Fibroblast of lung (primary cell): Measurements from ENCODE around the gene TNFAIP8L3. TPM values are rescaled to one million over a fixed set of nuclear protein-coding genes. Genes with fewer than 3 reads are reported as not detected.

Experiments used
- DNase-seq, 2 donors: peaks; one replicate each; pipeline versions ENCODE4 v3.0.0 to v3.0.0-alpha.2; 2010; ENCODE audit warnings: low read depth in 2 of 2
- H2AFZ ChIP-seq: 2 replicates; pipeline ENCODE4 v1.5.1; 2012; ENCODE audit warnings: low read length, control low read depth, inconsistent platforms
- H3K27ac ChIP-seq: 2 replicates; pipeline ENCODE4 v1.5.1; 2011; ENCODE audit warnings: low read length, control low read depth; ENCODE audit not compliant: insufficient read depth
- H3K27me3 ChIP-seq: 2 replicates; pipeline ENCODE4 v1.5.1; 2011; ENCODE audit warnings: mild to moderate bottlenecking, low read length; ENCODE audit not compliant: control insufficient read depth, insufficient read depth
- H3K36me3 ChIP-seq: 2 replicates; pipeline ENCODE4 v1.5.1; 2011; ENCODE audit warnings: low read length; ENCODE audit not compliant: control insufficient read depth, insufficient read depth
- H3K4me1 ChIP-seq: 2 replicates; pipeline ENCODE4 v1.5.1; 2011; ENCODE audit warnings: low read length; ENCODE audit not compliant: control insufficient read depth, insufficient read depth; ENCODE audit errors: extremely low read depth
- H3K4me2 ChIP-seq: 2 replicates; pipeline ENCODE4 v1.5.1; 2011; ENCODE audit warnings: low read length, control low read depth; ENCODE audit not compliant: insufficient read depth; ENCODE audit errors: extremely low read depth
- H3K4me3 ChIP-seq, 4 experiments: fragments of 200-600 bp in 1 of 4; sonication (generic) in 1 of 4; replicated peaks in 1 of 4; 2 replicates each; pipeline ENCODE4 v1.5.1; 2011 to 2016; ENCODE audit warnings: low read length in 4 of 4, low read depth in 3 of 4, mild to moderate bottlenecking in 3 of 4, control low read depth in 2 of 4, inconsistent platforms in 1 of 4, mixed read lengths in 1 of 4; ENCODE audit not compliant: insufficient read depth in 1 of 4; ENCODE audit errors: control extremely low read depth in 1 of 4
- H3K79me2 ChIP-seq: 2 replicates; pipeline ENCODE4 v1.5.1; 2012; ENCODE audit warnings: mild to moderate bottlenecking, low read length, inconsistent platforms; ENCODE audit not compliant: control insufficient read depth, insufficient read depth
- H3K9ac ChIP-seq: 2 replicates; pipeline ENCODE4 v1.5.1; 2011; ENCODE audit warnings: mild to moderate bottlenecking, low read length, control low read depth; ENCODE audit not compliant: insufficient read depth
- H3K9me3 ChIP-seq: 2 replicates; pipeline ENCODE4 v1.5.1; 2012; ENCODE audit warnings: low read depth, low read length; ENCODE audit not compliant: control insufficient read depth, insufficient read depth
- H4K20me1 ChIP-seq: 2 replicates; pipeline ENCODE4 v1.5.1; 2011; ENCODE audit warnings: low read length; ENCODE audit not compliant: control insufficient read depth, insufficient read depth; ENCODE audit errors: extremely low read depth
- CTCF ChIP-seq, 2 donors: IDR thresholded peaks in 1 of 2; conservative IDR thresholded peaks in 1 of 2; 1 replicate in 1 of 2; 2 replicates in 1 of 2; pipeline ENCODE4 v1.5.1; 2011 to 2012; ENCODE audit warnings: low read length in 2 of 2, control low read depth in 1 of 2, inconsistent platforms in 1 of 2, low read depth in 1 of 2, mild to moderate bottlenecking in 1 of 2
- EZH2 ChIP-seq: IDR thresholded peaks from 2 replicates; pipeline ENCODE4 v1.5.1; 2012; ENCODE audit warnings: low read length, control low read depth, mild to moderate bottlenecking; ENCODE audit errors: missing control alignments
- polyA plus RNA-seq, 2 donors: library from polyadenylated mRNA; depleted of rRNA in 1 of 2; stranded (reverse) in 1 of 2; unstranded in 1 of 2; fragments of >200 nt; gene quantifications; 2 replicates each; pipeline ENCODE4 v1.2.1, GENCODE V29; 2011 to 2012; ENCODE audit warnings: missing spikeins in 1 of 2
- total RNA-seq: library from RNA; depleted of rRNA; stranded (reverse); fragments of >200 nt; gene quantifications from 2 replicates; pipeline ENCODE4 v1.2.1, GENCODE V29; 2014

TNFAIP8L3 gene
- total and polyA plus RNA-seq, 2 donors (not counting 1 experiment from before 2014, with no cell fraction given) = 0.57 to 10.7 TPM

- Histone ChIP-seq H4K20me1 (no peaks in the 10 kb centered on the region), H3K4me3 (no peak overlapping the region), H3K4me1 (peaks cover 2% of the 10 kb centered on the region), H3K36me3 (no peaks in the 10 kb centered on the region), H3K27ac (no peak overlapping the region), H3K27me3 (no peaks in the 10 kb centered on the region), H3K9ac (no peak overlapping the region), H3K9me3 (no peaks in the 10 kb centered on the region), H3K79me2 (no peaks in the 10 kb centered on the region), H3K4me2 (no peak overlapping the region), H2AFZ (no peak overlapping the region)
- TF ChIP-seq EZH2 (no peak), CTCF (conservative IDR thresholded peaks at IDR 0.05 in 1 of 2, IDR thresholded peaks at IDR 0.05 in 1 of 2; ENCODE audit: low read depth in 1 of 2, low read length in 2 of 2) (no peak)
- no peak for DNase-seq
These were observed 28.9 kb downstream of the TNFAIP8L3 start for GRCh38 chr15:51065781-51066180.

DNA sequence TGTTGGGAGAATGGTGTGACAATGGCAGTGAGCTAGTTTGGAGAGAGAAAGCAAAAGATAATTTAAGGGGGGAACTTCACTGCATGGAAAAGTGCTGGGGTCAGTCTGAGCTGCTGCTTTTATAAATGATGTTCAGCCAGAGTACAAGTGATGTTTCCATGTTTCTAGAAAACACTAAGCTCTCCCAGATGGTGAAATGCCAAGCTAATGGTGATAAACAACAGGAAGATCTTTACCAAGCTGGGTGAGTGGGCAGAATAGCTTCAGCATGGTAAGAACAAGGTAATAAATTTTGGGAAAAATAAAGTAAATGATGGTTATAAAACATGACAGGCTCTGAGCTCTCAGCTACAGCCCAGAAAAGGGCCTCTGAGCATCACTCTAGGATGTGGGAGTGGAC lies 29.4 kb downstream of the TNFAIP8L3 start:
- H3K4me1 ChIP-seq = peaks cover 2% of the 10 kb centered on the region
- TF ChIP-seq CTCF (conservative IDR thresholded peaks at IDR 0.05 in 1 of 2, IDR thresholded peaks at IDR 0.05 in 1 of 2; ENCODE audit: low read depth in 1 of 2, low read length in 2 of 2) = no peak
- no peak for TF ChIP-seq EZH2
- no peaks in the 10 kb centered on the region for H3K36me3 ChIP-seq
- no peaks in the 10 kb centered on the region for H4K20me1 ChIP-seq
- H3K4me2 ChIP-seq = no peak overlapping the region
- H3K9me3 ChIP-seq = no peaks in the 10 kb centered on the region
- no peak overlapping the region for H3K4me3 ChIP-seq
- H3K27ac ChIP-seq = no peak overlapping the region
- no peak for DNase-seq
- no peaks in the 10 kb centered on the region for H3K79me2 ChIP-seq
- no peaks in the 10 kb centered on the region for H3K27me3 ChIP-seq
- no peak overlapping the region for H2AFZ ChIP-seq
- H3K9ac ChIP-seq = no peak overlapping the region

- no peaks in the 10 kb centered on the region for H3K27me3 ChIP-seq
- no peak overlapping the region for H3K4me3 ChIP-seq
- no peaks in the 10 kb centered on the region for H3K79me2 ChIP-seq
- no peak overlapping the region for H2AFZ ChIP-seq
- peaks cover 2% of the 10 kb centered on the region for H3K4me1 ChIP-seq
- H3K9ac ChIP-seq = no peak overlapping the region
- H3K36me3 ChIP-seq = no peaks in the 10 kb centered on the region
- DNase-seq = no peak
- H3K9me3 ChIP-seq = no peaks in the 10 kb centered on the region
- H3K4me2 ChIP-seq = no peak overlapping the region
- no peak for TF ChIP-seq EZH2
- TF ChIP-seq CTCF (conservative IDR thresholded peaks at IDR 0.05 in 1 of 2, IDR thresholded peaks at IDR 0.05 in 1 of 2; ENCODE audit: low read depth in 1 of 2, low read length in 2 of 2) = no peak
- H4K20me1 ChIP-seq = no peaks in the 10 kb centered on the region
- H3K27ac ChIP-seq = no peak overlapping the region
These were observed 32.0 kb downstream of the TNFAIP8L3 start for GRCh38 chr15:51062736-51063135.
